ENCODE data around the gene PTPN13.
"Not testable (repeated sequence)": the region's sequence is repeated elsewhere in the genome, so short reads cannot be mapped to it uniquely, and the experiment has no call there.

Gene PTPN13

GRCh38 chr4:86717651-86718050 is 123.5 kb downstream of the PTPN13 start:
- no peak for DNase-seq (ENCODE audit: low read depth in 1 of 2, low spot score in 1 of 2)

DNA sequence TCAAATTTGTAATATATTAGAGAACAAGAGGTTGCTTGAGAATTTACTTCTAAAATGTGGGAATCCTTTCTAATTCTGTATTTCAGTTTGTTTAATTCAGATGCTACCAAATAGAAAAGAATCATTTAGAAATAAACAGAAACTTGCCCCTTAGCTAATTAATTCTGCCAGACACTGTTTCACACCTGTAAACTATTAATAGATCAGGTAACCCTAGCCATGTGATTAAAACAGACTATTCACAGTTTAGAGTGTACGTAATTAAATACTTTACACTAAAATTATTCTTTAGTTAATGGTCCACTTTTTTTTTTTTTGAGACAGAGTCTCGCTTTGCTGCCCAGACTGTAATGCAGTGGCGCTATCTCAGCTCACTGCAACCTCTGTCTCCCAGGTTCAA is 124.0 kb downstream of the PTPN13 start:
- no peak for DNase-seq (ENCODE audit: low read depth in 1 of 2, low spot score in 1 of 2)

DNA sequence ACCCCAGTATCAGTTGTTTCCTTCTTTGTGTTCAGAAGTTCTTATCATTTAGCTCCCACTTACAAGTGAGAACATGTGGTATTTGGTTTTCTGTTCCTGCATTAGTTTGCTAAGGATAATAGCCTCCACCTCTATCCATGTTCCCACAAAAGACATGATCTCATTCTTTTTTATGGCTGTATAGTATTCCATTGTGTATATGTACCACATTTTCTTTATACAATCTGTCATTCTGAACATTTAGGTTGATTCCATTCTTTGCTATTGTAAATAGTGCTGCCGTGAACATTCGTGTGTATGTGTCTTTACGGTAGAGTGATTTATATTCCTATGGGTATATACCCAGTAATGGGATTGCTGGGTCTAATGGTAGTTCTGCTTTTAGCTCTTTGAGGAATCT is 125.0 kb downstream of the PTPN13 start:
- not testable (repeated sequence) for DNase-seq (ENCODE audit: low read depth in 1 of 2, low spot score in 1 of 2)

- no peak for DNase-seq (ENCODE audit: low read depth in 1 of 2, low spot score in 1 of 2)
Observed at GRCh38 chr4:86720508-86721068, 126.5 kb downstream of the PTPN13 start.

GRCh38 chr4:86721412-86721811 is 127.3 kb downstream of the PTPN13 start:
- DNase-seq (ENCODE audit: low read depth in 1 of 2, low spot score in 1 of 2) = no peak

DNA sequence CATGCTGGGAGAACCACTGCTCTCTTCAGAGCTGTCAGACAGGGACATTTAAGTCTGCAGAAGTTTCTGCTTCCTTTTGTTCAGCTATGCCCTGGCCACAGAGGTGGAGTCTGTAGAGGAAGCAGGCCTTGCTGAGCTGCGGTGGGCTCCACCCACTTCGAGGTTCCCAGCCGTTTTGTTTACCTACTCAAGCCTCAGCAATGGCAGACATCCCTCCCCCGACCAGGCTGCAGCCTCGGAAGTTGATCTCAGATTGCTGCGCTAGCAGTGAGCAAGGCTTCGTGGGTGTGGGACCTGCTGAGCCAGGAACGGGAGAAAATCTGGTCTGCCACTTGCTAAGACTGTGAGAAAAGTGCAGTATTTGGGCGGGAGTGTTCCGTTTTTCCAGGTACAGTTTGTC is 136.2 kb downstream of the PTPN13 start:
- DNase-seq (ENCODE audit: low read depth in 1 of 2, low spot score in 1 of 2) = no peak

- DNase-seq (ENCODE audit: low read depth in 1 of 2, low spot score in 1 of 2) = no peak
Observed at GRCh38 chr4:86737244-86737643, 143.1 kb downstream of the PTPN13 start.

GRCh38 chr4:86741846-86742245 is 147.7 kb downstream of the PTPN13 start:
- DNase-seq (ENCODE audit: low read depth in 1 of 2, low spot score in 1 of 2) = no peak

DNA sequence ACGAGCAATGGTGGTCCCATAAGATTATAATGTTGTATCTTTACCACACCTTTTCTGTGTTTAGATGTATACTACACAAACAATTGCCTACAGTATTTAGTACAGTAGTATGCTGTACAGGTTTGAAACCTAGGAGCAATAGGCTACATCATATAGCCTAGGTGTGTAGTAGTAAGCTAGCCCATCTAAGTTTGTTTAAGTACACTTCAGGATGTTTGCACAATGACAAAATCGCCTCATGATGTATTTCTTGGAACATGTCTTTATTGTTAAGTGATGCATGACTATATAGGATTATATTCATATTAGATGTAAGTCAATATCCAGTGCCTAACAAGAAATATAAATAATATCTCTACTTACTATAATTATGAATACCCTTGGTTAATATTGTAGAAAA is 150.5 kb downstream of the PTPN13 start:
- no peak for DNase-seq (ENCODE audit: low read depth in 1 of 2, low spot score in 1 of 2)

- DNase-seq (ENCODE audit: low read depth in 1 of 2, low spot score in 1 of 2) = no peak
Observed at GRCh38 chr4:86749121-86749520, 155.0 kb downstream of the PTPN13 start.

GRCh38 chr4:86755388-86755787 is 161.3 kb downstream of the PTPN13 start:
- DNase-seq (ENCODE audit: low read depth in 1 of 2, low spot score in 1 of 2) = no peak

DNA sequence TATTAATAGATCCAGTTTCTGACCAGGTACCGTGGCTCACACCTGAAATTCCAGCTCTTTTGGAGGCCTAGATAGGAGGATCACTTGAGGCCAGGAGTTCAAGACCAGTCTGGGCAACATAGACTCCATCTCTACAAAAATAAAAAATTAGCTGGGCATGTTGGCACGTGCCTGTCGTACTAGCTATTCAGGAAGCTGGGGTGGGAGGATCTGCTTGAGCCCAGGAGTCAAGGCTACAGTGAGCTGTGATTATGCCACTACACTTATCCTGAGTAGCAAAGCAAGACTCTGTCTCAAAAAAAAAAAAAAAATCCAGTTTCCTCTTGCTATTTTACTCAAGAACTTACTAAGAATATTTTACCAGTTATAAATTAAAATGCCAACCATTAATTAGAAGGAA is 163.4 kb downstream of the PTPN13 start:
- DNase-seq (ENCODE audit: low read depth in 1 of 2, low spot score in 1 of 2) = no peak

DNA sequence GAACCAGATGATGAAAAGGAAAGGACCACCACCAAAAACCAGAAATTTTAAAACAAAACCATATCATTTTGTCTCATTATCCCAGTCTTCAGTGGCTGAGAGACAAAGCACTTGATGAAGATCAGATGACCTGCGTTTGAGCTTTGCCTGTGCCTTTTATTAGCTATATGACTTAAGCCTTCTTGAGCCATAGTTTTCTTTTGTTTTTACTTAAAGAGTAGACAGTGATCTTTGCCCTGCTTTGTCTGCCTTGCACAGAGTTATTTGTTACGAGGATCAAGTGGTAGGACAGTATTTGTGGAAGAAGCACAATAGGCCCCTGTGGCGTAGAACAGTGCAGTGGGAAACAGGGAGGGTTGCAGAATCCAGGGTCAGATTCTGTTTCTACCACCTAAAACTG is 165.2 kb downstream of the PTPN13 start:
- no peak for DNase-seq (ENCODE audit: low read depth in 1 of 2, low spot score in 1 of 2)

GRCh38 chr4:86762649-86763048 is 168.5 kb downstream of the PTPN13 start:
- DNase-seq (ENCODE audit: low read depth in 1 of 2, low spot score in 1 of 2) = no peak

DNA sequence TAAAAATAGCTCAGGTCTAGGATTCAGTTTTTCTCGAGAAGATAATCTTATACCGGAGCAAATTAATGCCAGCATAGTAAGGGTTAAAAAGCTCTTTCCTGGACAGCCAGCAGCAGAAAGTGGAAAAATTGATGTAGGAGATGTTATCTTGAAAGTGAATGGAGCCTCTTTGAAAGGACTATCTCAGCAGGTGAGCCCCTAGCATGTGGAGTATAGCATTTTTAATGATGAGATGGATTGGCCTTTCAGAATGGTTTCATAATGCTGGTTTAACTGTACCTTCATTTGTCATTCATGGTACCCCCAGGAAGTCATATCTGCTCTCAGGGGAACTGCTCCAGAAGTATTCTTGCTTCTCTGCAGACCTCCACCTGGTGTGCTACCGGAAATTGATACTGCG is 175.7 kb downstream of the PTPN13 start:
- no peak for DNase-seq (ENCODE audit: low read depth in 1 of 2, low spot score in 1 of 2)

DNA sequence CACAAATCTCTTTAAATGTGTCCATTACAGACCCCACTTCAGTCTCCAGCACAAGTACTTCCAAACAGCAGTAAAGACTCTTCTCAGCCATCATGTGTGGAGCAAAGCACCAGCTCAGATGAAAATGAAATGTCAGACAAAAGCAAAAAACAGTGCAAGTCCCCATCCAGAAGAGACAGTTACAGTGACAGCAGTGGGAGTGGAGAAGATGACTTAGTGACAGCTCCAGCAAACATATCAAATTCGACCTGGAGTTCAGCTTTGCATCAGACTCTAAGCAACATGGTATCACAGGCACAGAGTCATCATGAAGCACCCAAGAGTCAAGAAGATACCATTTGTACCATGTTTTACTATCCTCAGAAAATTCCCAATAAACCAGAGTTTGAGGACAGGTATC is 177.0 kb downstream of the PTPN13 start:
- DNase-seq (ENCODE audit: low read depth in 1 of 2, low spot score in 1 of 2) = no peak

DNA sequence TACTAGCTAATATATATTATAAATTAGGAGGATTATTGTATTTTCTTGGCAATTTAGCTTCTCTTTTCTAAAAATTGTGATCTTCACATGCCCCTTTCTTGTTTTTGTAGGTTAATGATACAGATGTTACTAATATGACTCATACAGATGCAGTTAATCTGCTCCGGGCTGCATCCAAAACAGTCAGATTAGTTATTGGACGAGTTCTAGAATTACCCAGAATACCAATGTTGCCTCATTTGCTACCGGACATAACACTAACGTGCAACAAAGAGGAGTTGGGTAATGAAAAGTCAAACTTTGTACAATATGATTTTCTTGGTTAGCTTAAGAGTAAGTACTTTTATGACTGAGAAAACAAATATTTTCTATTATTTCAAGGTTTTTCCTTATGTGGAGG is 180.9 kb downstream of the PTPN13 start:
- DNase-seq (ENCODE audit: low read depth in 1 of 2, low spot score in 1 of 2) = no peak

- DNase-seq (ENCODE audit: low read depth in 1 of 2, low spot score in 1 of 2) = no peak
Observed at GRCh38 chr4:86778175-86778574, 184.1 kb downstream of the PTPN13 start.

DNA sequence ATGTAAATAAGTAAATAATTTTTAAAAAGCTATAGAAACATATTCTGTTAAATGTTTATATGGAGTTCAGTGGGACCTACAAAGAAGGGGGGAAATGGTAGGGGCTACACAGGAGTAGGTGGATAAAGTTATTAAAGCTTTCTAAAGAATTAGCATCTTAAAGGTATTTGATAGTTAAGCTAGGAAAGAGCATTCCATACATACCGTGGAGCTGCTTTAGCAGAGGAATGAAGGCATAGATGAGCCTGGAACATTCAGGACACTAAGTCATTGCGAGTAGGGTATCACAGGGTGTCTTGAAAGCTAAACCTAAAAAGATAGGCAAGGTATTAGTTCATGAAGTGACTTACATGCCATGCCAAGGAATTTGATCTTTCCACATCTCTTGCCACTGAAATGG is 194.7 kb downstream of the PTPN13 start:
- no peak for DNase-seq (ENCODE audit: low read depth in 1 of 2, low spot score in 1 of 2)

DNA sequence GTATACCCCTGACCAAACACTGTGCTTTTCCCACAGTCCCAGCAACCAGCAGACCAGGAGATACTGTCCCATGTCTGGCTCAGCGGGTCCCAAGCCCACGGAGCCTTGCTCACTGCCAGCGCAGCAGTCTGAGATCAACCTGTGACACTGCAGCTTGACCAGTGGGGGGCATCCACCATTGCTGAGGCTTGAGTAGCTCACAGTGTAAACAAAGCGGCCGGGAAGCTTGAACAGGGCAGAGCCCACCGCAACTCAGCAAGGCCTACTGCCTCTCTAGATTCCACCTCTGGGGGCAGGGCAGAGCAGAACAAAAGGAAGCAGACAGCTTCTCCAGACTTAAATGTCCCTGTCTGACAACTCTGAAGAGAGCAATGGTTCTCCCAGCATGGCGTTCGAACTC is 197.0 kb downstream of the PTPN13 start:
- no peak for DNase-seq (ENCODE audit: low read depth in 1 of 2, low spot score in 1 of 2)

DNA sequence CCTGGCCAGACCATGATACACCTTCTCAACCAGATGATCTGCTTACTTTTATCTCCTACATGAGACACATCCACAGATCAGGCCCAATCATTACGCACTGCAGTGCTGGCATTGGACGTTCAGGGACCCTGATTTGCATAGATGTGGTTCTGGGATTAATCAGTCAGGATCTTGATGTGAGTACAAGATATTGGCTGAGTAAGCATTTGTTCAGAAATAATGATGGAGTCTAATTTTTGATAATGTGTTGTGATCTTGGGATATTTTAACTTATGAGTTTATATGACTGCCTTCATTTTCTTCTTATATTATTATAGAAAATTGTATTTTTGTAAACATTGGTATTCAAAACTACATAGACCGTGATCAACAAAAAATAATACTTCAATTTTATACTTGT is 215.7 kb downstream of the PTPN13 start:
- DNase-seq (ENCODE audit: low read depth in 1 of 2, low spot score in 1 of 2) = no peak

DNA sequence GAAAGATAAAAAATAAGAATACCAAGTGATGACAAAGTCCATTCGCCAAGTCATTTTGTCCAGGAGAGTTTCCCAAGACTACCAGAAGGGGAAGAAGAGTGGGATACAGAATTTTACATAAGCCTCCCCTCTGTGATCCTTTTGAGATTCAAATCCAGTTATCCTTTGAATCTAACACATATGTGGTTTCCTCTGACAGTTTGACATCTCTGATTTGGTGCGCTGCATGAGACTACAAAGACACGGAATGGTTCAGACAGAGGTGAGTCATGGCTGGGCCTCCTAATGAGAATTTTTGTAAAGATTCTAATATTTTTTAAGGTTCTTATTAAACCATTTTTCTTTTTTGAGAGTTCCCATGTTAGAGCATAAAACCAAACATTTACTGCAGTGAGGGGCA is 216.7 kb downstream of the PTPN13 start:
- no peak for DNase-seq (ENCODE audit: low read depth in 1 of 2, low spot score in 1 of 2)

GRCh38 chr4:86815653-86816052 is 221.5 kb downstream of the PTPN13 start:
- DNase-seq (ENCODE audit: low read depth in 1 of 2, low spot score in 1 of 2) = no peak
